SHP77 treated with DMSO at 0.1 percent for 48 hours (cell line): ENCODE measurements around the gene MIOX.
A peak's percentile ranks its signal among the peaks of the same experiment; 100 is the strongest.

Experiments used
- DNase-seq: peaks from one replicate; lab custom pipeline; 2025; lab: John Stamatoyannopoulos, UW

The MIOX gene

DNA sequence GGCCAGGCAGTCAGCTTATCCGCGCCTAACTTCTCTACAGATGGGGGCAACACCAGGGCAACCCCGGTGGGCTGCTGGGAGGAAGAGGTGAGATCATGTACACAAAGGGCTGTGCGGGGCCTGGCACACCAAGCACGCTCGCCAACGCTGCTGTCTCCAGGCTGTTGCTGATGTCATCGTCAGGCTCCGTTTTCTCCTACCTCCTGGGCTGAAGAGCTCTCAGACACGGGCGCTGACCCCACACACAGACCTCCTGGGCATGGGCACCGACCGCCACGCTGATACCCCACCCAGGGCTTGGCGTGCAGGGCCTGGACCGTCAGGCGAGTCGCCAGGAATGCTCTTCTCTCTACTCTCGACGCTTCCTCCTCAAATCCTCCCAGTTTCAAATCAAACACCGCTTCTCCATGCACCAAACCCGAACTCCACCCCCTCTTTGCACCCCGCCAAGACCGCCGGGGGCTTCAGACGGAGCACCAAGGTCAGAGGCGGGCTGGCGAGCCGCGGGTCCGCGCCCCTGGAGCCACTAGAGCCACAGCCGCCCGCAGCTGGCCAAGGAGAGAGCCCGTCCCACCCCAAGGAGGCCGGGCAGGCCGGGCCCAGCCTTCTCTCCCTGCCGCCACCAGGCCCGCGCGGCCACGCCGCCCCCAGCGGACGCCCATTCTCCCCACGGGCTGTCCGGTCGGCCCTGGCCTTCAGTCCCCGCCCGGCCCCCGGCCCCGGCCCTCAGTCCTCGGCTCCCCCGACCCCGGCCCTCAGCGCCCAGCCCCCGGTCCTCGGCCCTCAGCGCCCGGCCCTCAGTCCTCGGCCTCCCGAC lies 12.6 kb upstream of the MIOX start:
- no peak for DNase-seq

DNA sequence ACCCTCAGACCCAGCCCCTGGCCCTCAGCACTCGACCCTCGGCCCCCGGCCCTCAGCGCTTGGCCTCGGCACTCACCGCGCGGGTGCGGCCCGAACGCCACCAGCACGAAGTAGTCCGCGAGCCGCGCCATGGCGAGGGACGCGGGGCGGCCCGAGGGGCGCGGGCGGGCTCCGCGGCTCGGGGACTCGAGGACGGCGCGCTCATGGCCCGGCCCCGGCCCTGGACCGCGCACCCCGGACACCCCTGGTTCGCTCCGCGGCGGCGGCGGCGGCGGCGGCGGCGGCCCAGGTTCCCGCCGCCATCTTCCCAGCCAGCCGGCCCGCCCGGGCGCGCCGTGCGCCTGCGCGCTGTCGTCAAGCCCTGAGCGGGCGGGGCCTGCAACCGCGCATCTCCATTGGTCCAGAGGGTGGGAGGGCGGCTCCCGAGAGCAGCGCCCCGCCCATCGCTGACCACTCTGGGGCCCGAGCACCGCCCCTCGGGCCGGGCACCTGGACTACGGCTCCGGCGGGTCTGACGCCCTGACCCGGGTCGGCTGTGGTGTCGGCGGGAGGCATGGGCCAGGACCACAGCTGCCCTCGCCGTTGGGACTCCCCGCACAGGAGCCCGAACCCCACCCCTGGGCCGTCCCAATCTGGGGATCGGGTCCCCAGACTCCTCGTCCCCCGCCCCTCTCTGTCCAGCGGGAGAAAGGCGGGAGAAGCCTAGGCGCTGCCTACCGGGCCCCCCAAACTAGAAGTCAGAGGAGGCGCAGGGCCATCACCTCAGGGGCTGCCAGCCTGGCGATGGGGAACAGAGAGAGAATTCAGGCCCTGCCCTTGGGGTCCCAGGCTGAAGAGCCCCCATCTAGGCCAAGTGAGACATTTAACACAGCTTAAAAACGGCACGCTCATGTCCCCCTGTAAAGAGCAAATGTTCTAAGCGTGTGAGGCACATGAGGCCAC lies 11.7 kb upstream of the MIOX start, which contains the start of gene SBF1:
SBF1 (minus strand) TSS at position 326 of the 942 bp plus-strand sequence; CDS start at position 131, 195 bp downstream.
- DNase-seq: peak; percentile 58

DNA sequence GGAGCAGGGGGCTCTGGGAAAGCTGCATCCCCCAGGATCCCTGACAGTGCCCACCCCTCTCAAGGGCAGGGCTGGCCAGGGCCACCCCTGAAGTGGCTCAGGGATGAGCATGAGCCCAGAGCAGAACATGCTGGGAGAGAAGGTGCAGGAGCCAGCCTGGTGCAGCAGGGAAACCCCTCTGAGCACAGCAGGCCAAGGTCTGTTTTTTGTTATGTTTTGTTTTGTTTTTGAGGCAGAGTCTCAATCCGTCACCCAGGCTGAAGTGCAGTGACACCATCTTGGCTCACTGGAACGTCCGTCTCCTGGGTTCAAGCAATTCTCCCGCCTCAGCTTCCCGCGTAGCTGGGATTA lies 11.0 kb upstream of the MIOX start:
- DNase-seq: no peak

- no peak for DNase-seq
These were observed 9.8 kb upstream of the MIOX start for GRCh38 chr22:50476868-50477267.

GRCh38 chr22:50477923-50478322 lies 8.7 kb upstream of the MIOX start:
- DNase-seq: no peak

GRCh38 chr22:50479721-50480120 lies 6.9 kb upstream of the MIOX start:
- DNase-seq: no peak

- no peak for DNase-seq
These were observed 5.6 kb upstream of the MIOX start for GRCh38 chr22:50481045-50481439.

DNA sequence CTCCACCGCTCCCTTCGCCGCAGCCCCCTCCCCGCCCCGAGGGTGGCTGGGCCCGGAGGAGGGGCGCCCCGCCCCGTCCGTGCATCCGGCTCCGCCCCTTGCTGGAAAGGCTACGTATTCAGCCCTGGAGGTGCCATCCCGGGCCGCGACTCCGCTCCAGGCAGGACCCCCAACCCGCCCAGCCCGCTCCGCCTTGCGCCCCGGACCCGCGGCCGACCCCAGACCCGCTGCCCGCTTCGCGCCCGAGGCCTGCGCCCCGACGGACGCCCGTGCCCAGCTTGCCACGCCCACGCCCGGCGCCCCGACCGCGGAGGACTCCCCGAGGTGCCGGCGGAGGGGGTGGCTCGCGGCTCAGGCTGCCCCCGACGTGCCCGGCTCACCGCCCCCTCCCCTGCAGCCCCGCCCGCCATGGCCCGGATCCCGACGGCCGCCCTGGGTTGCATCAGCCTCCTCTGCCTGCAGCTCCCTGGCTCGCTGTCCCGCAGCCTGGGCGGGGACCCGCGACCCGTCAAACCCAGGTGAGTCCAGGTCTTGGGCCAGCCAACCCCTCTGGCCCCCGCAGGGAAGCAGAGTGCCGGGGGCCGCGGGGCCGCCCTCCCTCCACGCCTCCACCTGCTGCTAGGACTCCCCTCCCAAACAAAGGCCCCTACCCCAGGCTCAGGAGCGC lies 5.1 kb upstream of the MIOX start, which contains the start of gene ADM2:
ADM2 (plus strand) TSS at position 104 of the 667 bp plus-strand sequence; CDS start at position 409, 305 bp downstream.
- DNase-seq: no peak

- DNase-seq: no peak
These were observed 4.3 kb upstream of the MIOX start for GRCh38 chr22:50482107-50483074.

DNA sequence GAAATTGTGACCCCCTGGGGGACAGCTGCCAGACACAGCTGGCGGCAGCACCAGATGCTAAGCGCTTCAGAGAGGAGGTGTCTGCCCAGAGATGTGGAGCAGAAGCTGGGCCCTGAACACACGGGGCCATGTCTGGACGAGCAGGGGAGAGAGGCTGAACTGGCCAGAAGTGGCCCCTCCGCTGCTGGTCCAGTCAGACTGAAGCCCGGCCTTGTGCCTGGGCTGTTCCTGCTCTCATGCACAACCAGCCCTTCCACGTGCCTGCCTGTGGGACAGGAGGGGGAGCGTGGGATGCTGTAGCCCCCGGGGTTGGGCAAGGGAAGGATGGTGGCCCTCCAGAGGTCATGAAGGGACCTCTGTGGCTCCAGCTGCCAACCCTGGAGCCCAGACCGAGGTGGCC lies 3.6 kb upstream of the MIOX start:
- no peak for DNase-seq

DNA sequence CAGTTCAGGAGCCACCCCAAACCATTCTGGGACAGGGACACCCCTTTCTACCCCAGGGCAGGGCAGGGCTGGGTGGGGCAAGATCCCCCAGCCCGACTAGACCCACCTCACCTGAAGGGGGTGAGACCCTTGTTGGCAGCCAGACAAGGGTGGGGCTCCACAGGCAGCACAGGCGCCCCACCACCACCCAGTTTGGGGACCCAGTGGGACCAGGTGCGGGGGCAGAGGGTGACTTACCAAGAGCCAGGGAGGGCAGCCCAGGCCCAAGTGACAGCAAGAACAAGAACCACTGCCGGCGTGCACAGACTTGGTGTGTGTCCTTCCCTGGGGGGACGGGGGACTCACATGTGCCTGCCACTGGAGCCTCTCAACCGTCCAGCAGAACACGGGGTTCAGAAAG lies 3.1 kb upstream of the MIOX start:
- DNase-seq: no peak

DNA sequence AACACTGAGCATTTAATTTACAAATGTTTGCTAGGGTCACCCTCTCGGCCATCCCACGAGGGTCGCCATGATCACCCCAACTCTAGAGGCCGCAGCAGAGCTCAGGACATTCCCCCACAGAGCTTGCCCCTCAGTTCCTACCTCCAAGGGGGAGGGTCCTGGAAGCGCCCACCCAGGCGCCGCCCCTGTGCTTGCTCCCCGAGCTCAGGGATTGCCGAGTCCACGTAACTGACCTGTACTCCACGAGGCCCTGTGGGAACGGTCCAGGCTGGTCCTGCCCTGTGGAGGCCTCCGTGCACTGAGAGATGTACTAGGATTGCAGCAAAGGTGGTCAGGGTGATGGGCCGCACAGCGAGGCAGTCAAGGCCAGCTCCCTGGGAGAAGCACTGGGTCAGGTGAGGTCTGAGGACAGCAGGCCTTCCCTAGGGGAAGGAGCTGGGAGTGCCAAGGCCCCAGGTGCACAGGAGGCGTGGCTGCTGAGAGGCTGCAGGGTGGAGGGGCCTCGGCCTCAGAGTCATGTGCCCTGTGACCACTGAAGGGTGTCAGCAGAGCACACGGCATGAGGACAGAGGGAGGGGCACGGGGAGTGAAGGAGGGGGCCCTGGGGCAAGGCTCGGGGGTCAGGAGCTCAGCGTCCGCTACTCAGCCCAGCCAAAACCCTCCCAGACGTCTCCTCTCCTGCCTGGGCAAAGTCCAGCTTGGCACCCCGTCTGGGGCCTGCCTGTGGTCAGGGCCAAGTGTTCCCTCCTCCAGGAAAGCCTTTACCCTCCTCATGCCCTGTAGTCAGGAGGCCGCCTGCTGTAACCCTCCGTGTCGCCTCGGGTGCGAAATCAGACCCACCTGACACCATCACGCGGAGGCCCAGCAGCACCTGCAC lies 2.4 kb upstream of the MIOX start:
- no peak for DNase-seq

DNA sequence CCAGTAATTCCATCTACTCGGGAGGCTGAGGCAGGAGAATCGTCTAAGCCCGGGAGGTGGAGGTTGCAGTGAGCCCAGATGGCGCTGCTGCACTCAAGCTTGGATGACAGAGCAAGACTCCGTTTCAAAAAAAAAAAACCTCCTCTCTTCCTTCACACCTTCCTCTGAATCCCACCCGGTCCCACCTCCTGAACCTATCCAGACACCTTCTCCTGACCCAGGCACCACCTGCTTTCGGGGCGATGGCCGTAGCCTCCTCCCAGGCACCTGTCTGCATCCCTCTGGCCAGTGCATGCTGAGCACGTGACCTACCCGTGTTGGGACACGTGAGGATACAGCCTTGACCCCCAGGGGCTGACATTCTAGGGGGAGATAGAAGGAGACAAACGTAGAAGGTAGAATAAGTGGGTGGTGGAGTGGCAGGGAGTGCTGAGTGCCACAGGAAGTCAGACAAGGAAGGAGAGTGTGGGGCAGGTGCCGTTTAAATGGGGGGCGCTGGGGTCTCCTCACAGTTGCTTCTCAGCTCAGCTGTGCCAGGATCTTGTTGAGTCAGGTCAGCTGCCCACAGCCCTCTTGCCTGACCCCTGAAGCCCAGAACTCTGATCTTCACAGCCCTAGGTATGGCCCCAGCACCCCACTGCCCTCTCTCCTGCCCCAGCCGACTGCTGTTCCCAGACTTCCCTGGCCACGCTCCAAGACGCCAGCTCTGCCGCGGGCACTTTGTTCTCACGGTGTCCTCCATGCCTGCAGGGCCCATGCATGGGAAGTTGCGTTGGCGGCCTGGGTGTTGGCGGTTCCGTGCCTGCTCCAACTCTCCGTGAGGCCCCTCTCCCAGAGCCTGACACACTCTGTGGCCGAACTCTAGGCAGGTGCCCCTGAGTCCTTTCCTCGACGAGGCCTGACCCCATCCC lies 1.2 kb upstream of the MIOX start:
- no peak for DNase-seq

DNA sequence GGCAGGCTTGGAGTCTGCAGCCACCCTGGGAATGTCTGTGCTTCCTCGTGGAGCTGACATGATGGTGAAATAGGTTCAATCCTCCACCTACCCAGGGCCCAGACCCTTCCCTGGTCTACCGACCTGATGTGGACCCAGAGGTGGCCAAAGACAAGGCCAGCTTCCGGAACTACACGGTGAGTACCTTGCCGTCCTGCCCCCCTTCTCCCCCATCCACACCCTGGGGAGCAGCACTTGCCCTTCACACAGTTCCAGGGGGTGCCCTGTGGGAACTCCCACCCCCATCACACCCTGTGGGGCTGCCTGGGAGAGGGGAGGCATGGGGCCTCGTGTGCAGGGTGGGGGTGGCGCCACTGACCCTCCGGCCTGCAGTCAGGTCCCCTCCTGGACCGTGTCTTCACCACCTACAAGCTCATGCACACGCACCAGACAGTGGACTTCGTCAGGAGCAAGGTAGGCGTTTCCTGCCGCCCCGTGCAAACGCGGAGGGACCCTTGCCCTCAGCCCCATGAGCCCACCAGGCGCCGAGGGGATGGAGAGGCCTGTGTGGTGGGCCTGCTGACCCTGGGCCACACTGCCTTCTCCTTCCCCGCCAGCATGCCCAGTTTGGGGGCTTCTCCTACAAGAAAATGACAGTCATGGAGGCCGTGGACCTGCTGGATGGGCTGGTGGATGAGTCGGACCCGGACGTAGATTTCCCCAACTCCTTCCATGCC lies 789 bp downstream of the MIOX start:
- DNase-seq: no peak

GRCh38 chr22:50488006-50488677 lies 1.5 kb downstream of the MIOX start:
- DNase-seq: no peak

DNA sequence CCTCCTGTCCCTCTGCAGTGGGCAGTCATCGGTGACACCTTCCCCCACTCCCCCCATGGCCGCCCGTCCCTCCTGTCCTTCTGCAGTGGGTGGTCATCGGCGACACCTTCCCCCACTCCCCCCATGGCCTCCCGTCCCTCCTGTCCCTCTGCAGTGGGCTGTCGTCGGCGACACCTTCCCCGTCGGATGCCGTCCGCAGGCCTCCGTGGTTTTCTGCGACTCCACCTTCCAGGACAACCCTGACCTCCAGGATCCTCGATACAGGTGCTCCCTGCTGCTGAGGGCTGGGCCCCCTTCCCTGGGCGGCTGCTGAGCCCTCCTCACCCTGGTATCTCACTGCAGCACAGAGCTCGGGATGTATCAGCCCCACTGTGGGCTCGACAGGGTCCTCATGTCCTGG lies 2.2 kb downstream of the MIOX start:
- no peak for DNase-seq

- DNase-seq: no peak
These were observed 2.9 kb downstream of the MIOX start for GRCh38 chr22:50489363-50490243.
